ENCODE results near the gene GPC6. TPM values are rescaled to one million over a fixed set of nuclear protein-coding genes. Genes with fewer than 3 reads are reported as not detected.

GPC6 gene
- total RNA-seq, 1 donor from 2014 or later = 63.0 TPM

DNA sequence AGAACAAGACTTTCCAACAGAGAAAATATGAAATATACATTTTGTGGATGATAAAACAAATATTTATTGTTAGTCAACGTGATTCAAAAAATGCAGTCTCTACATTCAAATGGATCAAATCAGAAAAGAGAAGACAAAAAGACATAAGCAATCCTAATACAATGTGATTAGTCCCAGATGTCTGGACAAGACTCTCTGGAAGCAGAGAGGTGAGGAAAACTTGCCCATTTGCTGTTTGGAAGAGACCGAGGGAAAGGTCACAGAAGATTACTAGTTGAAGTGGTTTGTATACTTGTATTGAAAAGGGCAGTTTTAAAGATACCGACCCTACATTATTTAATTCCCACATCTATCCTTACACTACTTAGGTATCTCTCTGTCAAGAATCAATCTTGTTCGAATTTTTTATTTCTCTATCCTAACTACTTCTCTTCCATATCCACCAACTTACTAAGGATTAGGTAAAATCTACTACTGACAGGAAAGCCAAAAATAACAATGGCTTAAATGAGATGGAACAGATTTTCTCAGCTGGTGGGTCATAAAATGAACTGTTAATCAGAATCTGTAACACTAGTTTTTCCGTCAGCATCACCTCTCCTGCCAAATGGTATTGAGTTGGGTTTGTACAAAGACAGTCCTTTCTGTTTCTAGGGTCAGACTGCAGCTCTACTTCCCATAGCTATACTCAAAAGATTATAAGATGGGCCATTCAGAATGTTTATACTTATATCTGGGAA lies 755.7 kb downstream of the GPC6 start:
- Histone ChIP-seq H4K20me1 (ENCODE audit: insufficient read depth, low read length) (no peaks in the 10 kb centered on the region), H3K4me1 (ENCODE audit: insufficient read depth, low read length) (no peaks in the 10 kb centered on the region), H3K9me3 (ENCODE audit: insufficient read depth, low read depth, low read length) (no peaks in the 10 kb centered on the region), H3K36me3 (ENCODE audit: insufficient read depth, low read length) (no peaks in the 10 kb centered on the region), H3K9ac (ENCODE audit: low read length) (no peak overlapping the region), H3K79me2 (ENCODE audit: insufficient read depth, low read length) (no peaks in the 10 kb centered on the region), H3K4me2 (ENCODE audit: low read length) (no peak overlapping the region), H3K4me3 (ENCODE audit: insufficient read depth, low read depth, low read length) (no peak overlapping the region), H2AFZ (ENCODE audit: low read depth, low read length) (no peak overlapping the region), H3K27me3 (ENCODE audit: insufficient read depth, low read length) (no peaks in the 10 kb centered on the region), H3K27ac (ENCODE audit: low read depth, low read length) (no peak overlapping the region)
- Mint-ChIP-seq H3K27me3 (ENCODE audit: low read depth, unreplicated experiment) (no peaks in the 10 kb centered on the region), H3K27ac (ENCODE audit: unreplicated experiment) (no peak overlapping the region), H3K36me3 (ENCODE audit: low read depth, unreplicated experiment) (peaks cover 2% of the 10 kb centered on the region), H3K4me1 (ENCODE audit: low read depth, unreplicated experiment) (no peaks in the 10 kb centered on the region), H3K4me3 (ENCODE audit: unreplicated experiment) (no peak overlapping the region), H3K9me3 (ENCODE audit: unreplicated experiment) (peaks cover 8% of the 10 kb centered on the region)
- DNase-seq (ENCODE audit: low read depth) (no peak), FAIRE-seq (no peak)
- TF ChIP-seq, protein P1, sequence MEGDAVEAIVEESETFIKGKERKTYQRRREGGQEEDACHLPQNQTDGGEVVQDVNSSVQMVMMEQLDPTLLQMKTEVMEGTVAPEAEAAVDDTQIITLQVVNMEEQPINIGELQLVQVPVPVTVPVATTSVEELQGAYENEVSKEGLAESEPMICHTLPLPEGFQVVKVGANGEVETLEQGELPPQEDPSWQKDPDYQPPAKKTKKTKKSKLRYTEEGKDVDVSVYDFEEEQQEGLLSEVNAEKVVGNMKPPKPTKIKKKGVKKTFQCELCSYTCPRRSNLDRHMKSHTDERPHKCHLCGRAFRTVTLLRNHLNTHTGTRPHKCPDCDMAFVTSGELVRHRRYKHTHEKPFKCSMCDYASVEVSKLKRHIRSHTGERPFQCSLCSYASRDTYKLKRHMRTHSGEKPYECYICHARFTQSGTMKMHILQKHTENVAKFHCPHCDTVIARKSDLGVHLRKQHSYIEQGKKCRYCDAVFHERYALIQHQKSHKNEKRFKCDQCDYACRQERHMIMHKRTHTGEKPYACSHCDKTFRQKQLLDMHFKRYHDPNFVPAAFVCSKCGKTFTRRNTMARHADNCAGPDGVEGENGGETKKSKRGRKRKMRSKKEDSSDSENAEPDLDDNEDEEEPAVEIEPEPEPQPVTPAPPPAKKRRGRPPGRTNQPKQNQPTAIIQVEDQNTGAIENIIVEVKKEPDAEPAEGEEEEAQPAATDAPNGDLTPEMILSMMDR (IDR thresholded peaks at IDR 0.05; ENCODE audit: insufficient read depth, low read depth, low read length) = no peak
- TF ChIP-seq EZH2 (IDR thresholded peaks at IDR 0.05; ENCODE audit: insufficient read depth, low read length) = no peak

- no peaks in the 10 kb centered on the region for H3K9me3 ChIP-seq (ENCODE audit: insufficient read depth, low read depth, low read length)
- no peak overlapping the region for H3K4me3 Mint-ChIP-seq (ENCODE audit: unreplicated experiment)
- no peak for FAIRE-seq
Measured at GRCh38 chr13:93984052-93984451, 757.4 kb downstream of the GPC6 start.

More at GRCh38 chr13:93984052-93984451, 757.4 kb downstream of the GPC6 start:
- no peaks in the 10 kb centered on the region for H3K4me1 Mint-ChIP-seq (ENCODE audit: low read depth, unreplicated experiment)
- H3K79me2 ChIP-seq (ENCODE audit: insufficient read depth, low read length) = no peaks in the 10 kb centered on the region
- H3K4me1 ChIP-seq (ENCODE audit: insufficient read depth, low read length) = no peaks in the 10 kb centered on the region
- no peaks in the 10 kb centered on the region for H3K36me3 ChIP-seq (ENCODE audit: insufficient read depth, low read length)
- no peaks in the 10 kb centered on the region for H3K27me3 Mint-ChIP-seq (ENCODE audit: low read depth, unreplicated experiment)
- no peaks in the 10 kb centered on the region for H3K27me3 ChIP-seq (ENCODE audit: insufficient read depth, low read length)
- DNase-seq (ENCODE audit: low read depth) = no peak
- H3K9me3 Mint-ChIP-seq (ENCODE audit: unreplicated experiment) = peaks cover 6% of the 10 kb centered on the region
- H2AFZ ChIP-seq (ENCODE audit: low read depth, low read length) = no peak overlapping the region
- no peaks in the 10 kb centered on the region for H4K20me1 ChIP-seq (ENCODE audit: insufficient read depth, low read length)
- no peak overlapping the region for H3K27ac ChIP-seq (ENCODE audit: low read depth, low read length)
- H3K4me2 ChIP-seq (ENCODE audit: low read length) = no peak overlapping the region
- no peak overlapping the region for H3K9ac ChIP-seq (ENCODE audit: low read length)
- no peak for TF ChIP-seq EZH2 (IDR thresholded peaks at IDR 0.05; ENCODE audit: insufficient read depth, low read length)
- TF ChIP-seq, protein P1 (IDR thresholded peaks at IDR 0.05; ENCODE audit: insufficient read depth, low read depth, low read length) = no peak
- H3K4me3 ChIP-seq (ENCODE audit: insufficient read depth, low read depth, low read length) = no peak overlapping the region
- no peak overlapping the region for H3K27ac Mint-ChIP-seq (ENCODE audit: unreplicated experiment)
- H3K36me3 Mint-ChIP-seq (ENCODE audit: low read depth, unreplicated experiment) = peaks cover 2% of the 10 kb centered on the region

Data from astrocyte (in vitro differentiated cells and primary cell).